ENCODE results near the gene RRN3. TPM values are rescaled to one million over a fixed set of nuclear protein-coding genes. Genes with fewer than 3 reads are reported as not detected.
"Not testable (repeated sequence)": the region's sequence is repeated elsewhere in the genome, so short reads cannot be mapped to it uniquely, and the experiment has no call there.

The RRN3 gene
- total RNA-seq, 1 experiment from 2014 or later, result 40.9 TPM

DNA sequence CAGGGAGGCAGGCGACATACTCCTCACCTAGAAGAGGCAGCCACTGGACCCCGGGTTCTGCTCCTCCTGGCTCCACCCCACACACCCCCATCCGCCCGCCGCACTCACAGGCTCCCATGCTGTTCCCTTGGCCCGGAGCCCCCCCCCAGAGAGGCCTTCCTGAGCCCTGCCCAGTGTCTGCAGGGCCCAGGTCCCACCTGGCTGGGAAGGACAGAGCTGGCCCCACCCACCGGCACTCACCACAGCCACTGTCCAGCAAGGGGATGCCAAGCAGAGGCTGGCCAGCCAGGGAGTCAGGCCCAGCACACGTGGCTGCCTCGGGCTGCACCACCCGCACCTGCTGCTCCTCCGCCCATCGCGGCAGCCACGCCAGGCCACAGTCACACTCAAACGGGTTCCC lies 43.4 kb upstream of the RRN3 start:
- H4K8ac ChIP-seq (replicated peaks; ENCODE audit: insufficient read length, low read depth, low read length); H4K91ac ChIP-seq (ENCODE audit: insufficient read length, low read depth, low read length); H2BK120ac ChIP-seq (ENCODE audit: low read depth, low read length, poor library complexity, severe bottlenecking); H3K79me1 ChIP-seq (ENCODE audit: insufficient read depth, low read depth, low read length, poor library complexity, severe bottlenecking); H3K4me1 Mint-ChIP-seq; H3K14ac ChIP-seq (ENCODE audit: insufficient read depth, low read length); H3K79me2 ChIP-seq (ENCODE audit: insufficient read depth, low read length); H3T11ph ChIP-seq (ENCODE audit: low read length); H3K18ac ChIP-seq (ENCODE audit: insufficient read length, low read depth, low read length); H2AFZ ChIP-seq (ENCODE audit: low read length); H2BK20ac ChIP-seq (ENCODE audit: low read depth, low read length, poor library complexity, severe bottlenecking); H4K20me1 ChIP-seq (ENCODE audit: control insufficient read depth, insufficient read depth, insufficient read length); H3K4me1 ChIP-seq (ENCODE audit: insufficient read depth, low read length); DNase-seq; H3K4me3 Mint-ChIP-seq; H3K4ac ChIP-seq (ENCODE audit: low read depth, low read length); H3K9ac ChIP-seq (ENCODE audit: extremely low read depth, insufficient read length, low read length); H3K23ac ChIP-seq (ENCODE audit: insufficient read length, low read depth, low read length); H2BK15ac ChIP-seq (ENCODE audit: low read depth, low read length); H3K9me3 ChIP-seq (ENCODE audit: control insufficient read depth, low read depth, low read length); H3K9me3 Mint-ChIP-seq; H3K27me3 ChIP-seq (ENCODE audit: insufficient read depth, low read length); H3K56ac ChIP-seq (ENCODE audit: insufficient read length, low read depth, low read length); H2BK12ac ChIP-seq (ENCODE audit: insufficient read length, low read depth, low read length); H4K5ac ChIP-seq (ENCODE audit: insufficient read length, low read depth, low read length); H3K4me2 ChIP-seq (ENCODE audit: insufficient read depth, insufficient read length, low read length); H2BK5ac ChIP-seq (ENCODE audit: insufficient read length, low read length); H2AK5ac ChIP-seq (ENCODE audit: insufficient read length, low read length); H3K23me2 ChIP-seq (ENCODE audit: insufficient read length, low read depth, low read length, poor library complexity, severe bottlenecking); H3K27me3 Mint-ChIP-seq (ENCODE audit: low read depth); H3K27ac Mint-ChIP-seq; H3K27ac ChIP-seq (ENCODE audit: insufficient read length, low read depth, low read length): not testable (repeated sequence)
- H3K36me3 Mint-ChIP-seq (ENCODE audit: insufficient read depth in 1 of 3, low read depth in 3 of 3), result peaks cover 3 to 11% (median 7%) of the 10 kb centered on the region in 3 experiments; a peak in 4 of 7 replicates
- WGBS (ENCODE audit: extremely low coverage, insufficient read length, low lambda C conversion rate), result no CpG with 5 or more reads among the region's 15 CpGs

DNA sequence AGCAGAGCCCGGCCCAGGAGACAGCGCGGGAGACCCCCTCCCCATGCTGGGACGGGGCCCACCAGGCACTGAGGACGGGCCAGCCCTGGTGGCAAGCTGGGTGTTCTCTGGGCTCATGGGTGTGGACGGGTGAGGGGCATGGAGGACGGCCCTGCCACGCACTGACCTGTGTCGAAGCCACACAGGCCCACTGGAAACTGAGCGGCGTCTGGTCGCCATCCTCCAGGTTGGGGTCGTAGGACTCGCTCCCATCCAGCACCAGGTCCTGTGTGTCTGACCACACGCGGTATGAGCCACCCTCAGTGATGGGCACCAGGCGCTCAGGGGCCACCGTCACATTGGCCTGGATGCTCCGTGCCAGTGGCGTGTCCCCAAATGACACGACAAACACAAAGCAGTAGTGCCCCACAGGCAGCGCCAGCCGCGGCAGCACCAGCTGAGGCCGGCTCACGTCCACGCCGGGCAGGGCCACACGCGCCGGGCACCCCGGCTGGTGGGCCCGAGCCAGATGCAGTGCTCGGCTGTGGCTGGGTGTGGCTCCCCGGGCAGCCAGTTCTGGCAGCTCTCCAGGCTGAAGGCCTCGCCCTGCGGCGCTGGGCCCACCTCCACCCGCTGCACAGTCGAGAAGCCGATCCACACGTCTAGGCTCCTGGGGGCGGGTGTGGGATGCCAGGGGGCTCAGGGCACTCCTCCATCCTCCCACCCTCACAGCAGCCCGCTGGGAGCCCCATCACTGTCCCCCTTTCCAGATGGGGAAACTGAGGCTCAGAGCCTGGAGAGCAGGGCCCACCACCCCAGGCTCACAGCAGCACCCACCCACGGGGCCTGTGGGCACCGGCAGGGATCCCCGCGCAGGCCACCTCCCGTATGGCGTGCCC lies 41.6 kb upstream of the RRN3 start:
- not testable (repeated sequence) for H3K18ac ChIP-seq (ENCODE audit: insufficient read length, low read depth, low read length); H3K4ac ChIP-seq (ENCODE audit: low read depth, low read length); H3K9me3 Mint-ChIP-seq; H3K23ac ChIP-seq (ENCODE audit: insufficient read length, low read depth, low read length); DNase-seq; H2BK20ac ChIP-seq (ENCODE audit: low read depth, low read length, poor library complexity, severe bottlenecking); H2BK12ac ChIP-seq (ENCODE audit: insufficient read length, low read depth, low read length); H2BK5ac ChIP-seq (ENCODE audit: insufficient read length, low read length); H3K56ac ChIP-seq (ENCODE audit: insufficient read length, low read depth, low read length); H4K5ac ChIP-seq (ENCODE audit: insufficient read length, low read depth, low read length); H3K27me3 ChIP-seq (ENCODE audit: insufficient read depth, low read length); H2AFZ ChIP-seq (ENCODE audit: low read length); H3K4me3 Mint-ChIP-seq; H3K4me1 ChIP-seq (ENCODE audit: insufficient read depth, low read length); H3K9me3 ChIP-seq (ENCODE audit: control insufficient read depth, low read depth, low read length); H2AK5ac ChIP-seq (ENCODE audit: insufficient read length, low read length); H3K79me2 ChIP-seq (ENCODE audit: insufficient read depth, low read length); H2BK120ac ChIP-seq (ENCODE audit: low read depth, low read length, poor library complexity, severe bottlenecking); H4K20me1 ChIP-seq (ENCODE audit: control insufficient read depth, insufficient read depth, insufficient read length); H3K4me2 ChIP-seq (ENCODE audit: insufficient read depth, insufficient read length, low read length); H3K27ac ChIP-seq (ENCODE audit: insufficient read length, low read depth, low read length); H3K23me2 ChIP-seq (ENCODE audit: insufficient read length, low read depth, low read length, poor library complexity, severe bottlenecking); H4K8ac ChIP-seq (replicated peaks; ENCODE audit: insufficient read length, low read depth, low read length); H3K9ac ChIP-seq (ENCODE audit: extremely low read depth, insufficient read length, low read length); H3K27me3 Mint-ChIP-seq (ENCODE audit: low read depth); H2BK15ac ChIP-seq (ENCODE audit: low read depth, low read length); H3K27ac Mint-ChIP-seq; H3K79me1 ChIP-seq (ENCODE audit: insufficient read depth, low read depth, low read length, poor library complexity, severe bottlenecking); H3T11ph ChIP-seq (ENCODE audit: low read length); H4K91ac ChIP-seq (ENCODE audit: insufficient read length, low read depth, low read length); H3K4me1 Mint-ChIP-seq; H3K14ac ChIP-seq (ENCODE audit: insufficient read depth, low read length)
- H3K36me3 Mint-ChIP-seq (ENCODE audit: insufficient read depth in 1 of 3, low read depth in 3 of 3), result peaks cover 3 to 11% (median 7%) of the 10 kb centered on the region in 3 experiments; a peak in 4 of 7 replicates
- WGBS (ENCODE audit: extremely low coverage, insufficient read length, low lambda C conversion rate), result no CpG with 5 or more reads among the region's 50 CpGs

Data from H9 (cell line).